Testis (tissue), 2 donors: ENCODE data around the gene SMIM35.

Experiments
- POLR2A ChIP-seq: fragments of 450-650 bp; IDR thresholded peaks from one replicate; pipeline ENCODE4 v1.6.1; 2017; ENCODE audit warnings: antibody characterized with exemption, mild to moderate bottlenecking, moderate library complexity
- TF ChIP-seq, protein P1 (sequence below), 3 experiments: fragments of 450-650 bp in 2 of 3; fragments of 200-600 bp in 1 of 3; sonication (generic) in 1 of 3; IDR thresholded peaks; one replicate each; pipeline ENCODE4 v1.5.1; 2016 to 2019; ENCODE audit warnings: antibody characterized with exemption in 3 of 3, mild to moderate bottlenecking in 2 of 3, moderate library complexity in 1 of 3

DNA sequence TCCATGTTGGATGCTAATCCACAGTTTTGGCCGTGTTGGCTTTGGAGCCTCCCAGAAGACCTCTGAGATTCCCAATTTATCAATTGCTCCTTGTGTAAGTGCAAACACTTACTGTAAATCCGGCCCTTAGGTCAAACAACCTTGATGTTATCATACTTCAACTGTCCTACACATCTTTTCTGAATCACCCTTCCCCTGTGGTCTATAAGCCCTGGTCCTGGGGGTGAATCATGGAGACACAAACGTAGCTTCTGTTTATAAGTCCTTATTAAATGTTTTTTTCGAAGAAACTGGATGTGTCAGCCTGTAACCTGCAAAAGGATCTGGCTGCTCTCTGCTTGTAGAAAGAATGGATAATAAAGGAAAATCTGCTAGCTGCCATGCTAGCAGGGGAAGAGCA, 102.3 kb downstream of the SMIM35 start:
- TF ChIP-seq, protein P1, sequence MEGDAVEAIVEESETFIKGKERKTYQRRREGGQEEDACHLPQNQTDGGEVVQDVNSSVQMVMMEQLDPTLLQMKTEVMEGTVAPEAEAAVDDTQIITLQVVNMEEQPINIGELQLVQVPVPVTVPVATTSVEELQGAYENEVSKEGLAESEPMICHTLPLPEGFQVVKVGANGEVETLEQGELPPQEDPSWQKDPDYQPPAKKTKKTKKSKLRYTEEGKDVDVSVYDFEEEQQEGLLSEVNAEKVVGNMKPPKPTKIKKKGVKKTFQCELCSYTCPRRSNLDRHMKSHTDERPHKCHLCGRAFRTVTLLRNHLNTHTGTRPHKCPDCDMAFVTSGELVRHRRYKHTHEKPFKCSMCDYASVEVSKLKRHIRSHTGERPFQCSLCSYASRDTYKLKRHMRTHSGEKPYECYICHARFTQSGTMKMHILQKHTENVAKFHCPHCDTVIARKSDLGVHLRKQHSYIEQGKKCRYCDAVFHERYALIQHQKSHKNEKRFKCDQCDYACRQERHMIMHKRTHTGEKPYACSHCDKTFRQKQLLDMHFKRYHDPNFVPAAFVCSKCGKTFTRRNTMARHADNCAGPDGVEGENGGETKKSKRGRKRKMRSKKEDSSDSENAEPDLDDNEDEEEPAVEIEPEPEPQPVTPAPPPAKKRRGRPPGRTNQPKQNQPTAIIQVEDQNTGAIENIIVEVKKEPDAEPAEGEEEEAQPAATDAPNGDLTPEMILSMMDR (IDR thresholded peaks at IDR 0.05) = no peak
- no peak for TF ChIP-seq POLR2A
